Prostate gland (tissue), 2 donors: Measurements from ENCODE around the gene PPP1R8. TPM values are rescaled to one million over a fixed set of nuclear protein-coding genes. Genes with fewer than 3 reads are reported as not detected.

Experiments
- DNase-seq: peaks from one replicate; pipeline ENCODE4 v3.0.0-alpha.2; 2019; ENCODE audit warnings: low spot score
- H3K27ac ChIP-seq, 2 donors: fragments of 200-600 bp; sonication (generic); 2 replicates each; pipeline ENCODE4 v1.5.1; 2017 to 2019
- H3K27me3 ChIP-seq: fragments of 200-600 bp; sonication (generic); replicated peaks from 2 replicates; pipeline ENCODE4 v1.5.1; 2019; ENCODE audit not compliant: insufficient read depth
- H3K36me3 ChIP-seq, 2 donors: fragments of 200-600 bp; sonication (generic); 1 replicate in 1 of 2; 2 replicates in 1 of 2; pipeline versions ENCODE4 v1.5.1 to v1.8.1; 2017 to 2019
- H3K4me1 ChIP-seq: fragments of 200-600 bp; sonication (generic); replicated peaks from 2 replicates; pipeline ENCODE4 v1.5.1; 2019
- H3K4me3 ChIP-seq, 2 donors: fragments of 200-600 bp; sonication (generic); 2 replicates each; pipeline ENCODE4 v1.5.1; 2017 to 2019
- H3K9me3 ChIP-seq: fragments of 200-600 bp; sonication (generic); 2 replicates; pipeline ENCODE4 v1.5.1; 2017
- POLR2A ChIP-seq: fragments of 450-650 bp; IDR thresholded peaks from one replicate; pipeline ENCODE4 v1.6.1; 2016; ENCODE audit warnings: antibody characterized with exemption, mild to moderate bottlenecking
- POLR2AphosphoS5 ChIP-seq: sonication (generic); formaldehyde crosslinking; IDR thresholded peaks from one replicate; pipeline ENCODE4 v1.6.1; 2017; ENCODE audit warnings: antibody characterized with exemption
- WGBS: methylation state at CpG from one replicate; pipeline ENCODE4 v1.1.5; 2018; 5-methylcytosine and 5-hydroxymethylcytosine counted together
- intact Hi-C: fragments of 100-400 bp; cut with DNase I; formaldehyde crosslinking; loops from one replicate; pipeline ENCODE4 v1.14.2; 2022
- small RNA-seq, 2 donors: library from RNA; depleted of rRNA; stranded (forward); fragments of <200 nt; gene quantifications; one replicate each; pipeline ENCODE3, GENCODE V24; 2016
- total RNA-seq, 2 donors: library from RNA; depleted of rRNA; stranded (reverse); fragments of >200 nt; gene quantifications; one replicate each; pipeline ENCODE4 v1.1.0, GENCODE V29; 2016
- TF ChIP-seq, protein P1 (sequence below), 4 experiments: fragments of 200-600 bp in 2 of 4; fragments of 450-650 bp in 2 of 4; sonication (generic) in 2 of 4; IDR thresholded peaks; 1 replicate in 3 of 4; 2 replicates in 1 of 4; pipeline ENCODE4 v1.5.1; 2016 to 2019; ENCODE audit warnings: antibody characterized with exemption in 4 of 4, mild to moderate bottlenecking in 2 of 4, moderate library complexity in 2 of 4

The PPP1R8 gene
- total RNA-seq, 2 donors from 2014 or later: 37.8 to 64.5 TPM

DNA sequence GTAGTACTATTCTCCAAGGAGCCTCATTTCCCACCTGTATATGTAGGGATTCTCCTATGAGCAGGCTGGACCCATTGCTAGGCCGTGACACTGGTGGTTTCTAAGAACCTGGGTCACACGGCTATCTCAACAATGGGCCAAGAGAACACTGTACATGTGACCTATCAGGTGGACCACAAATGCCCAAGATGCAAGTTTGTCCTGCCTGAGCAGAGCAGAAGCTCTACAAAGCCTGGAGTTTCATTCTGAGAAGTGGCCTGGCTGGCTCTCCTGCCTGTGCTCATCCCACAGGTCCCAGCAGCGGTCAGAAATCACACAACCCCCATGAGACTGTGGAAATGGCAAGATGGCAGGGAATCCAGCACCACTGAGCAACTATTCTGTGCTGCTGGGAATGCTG is 58.9 kb downstream of the PPP1R8 start:
- intact Hi-C loops: no loop called here
- Histone ChIP-seq H3K27ac (no peak overlapping the region), H3K27me3 (no peaks in the 10 kb centered on the region), H3K36me3 (peaks cover 0 to 15% of the 10 kb centered on the region in 2 donors), H3K4me3 (no peak overlapping the region), H3K9me3 (no peaks in the 10 kb centered on the region), H3K4me1 (no peaks in the 10 kb centered on the region)
- no peak for DNase-seq
- TF ChIP-seq, protein P1, sequence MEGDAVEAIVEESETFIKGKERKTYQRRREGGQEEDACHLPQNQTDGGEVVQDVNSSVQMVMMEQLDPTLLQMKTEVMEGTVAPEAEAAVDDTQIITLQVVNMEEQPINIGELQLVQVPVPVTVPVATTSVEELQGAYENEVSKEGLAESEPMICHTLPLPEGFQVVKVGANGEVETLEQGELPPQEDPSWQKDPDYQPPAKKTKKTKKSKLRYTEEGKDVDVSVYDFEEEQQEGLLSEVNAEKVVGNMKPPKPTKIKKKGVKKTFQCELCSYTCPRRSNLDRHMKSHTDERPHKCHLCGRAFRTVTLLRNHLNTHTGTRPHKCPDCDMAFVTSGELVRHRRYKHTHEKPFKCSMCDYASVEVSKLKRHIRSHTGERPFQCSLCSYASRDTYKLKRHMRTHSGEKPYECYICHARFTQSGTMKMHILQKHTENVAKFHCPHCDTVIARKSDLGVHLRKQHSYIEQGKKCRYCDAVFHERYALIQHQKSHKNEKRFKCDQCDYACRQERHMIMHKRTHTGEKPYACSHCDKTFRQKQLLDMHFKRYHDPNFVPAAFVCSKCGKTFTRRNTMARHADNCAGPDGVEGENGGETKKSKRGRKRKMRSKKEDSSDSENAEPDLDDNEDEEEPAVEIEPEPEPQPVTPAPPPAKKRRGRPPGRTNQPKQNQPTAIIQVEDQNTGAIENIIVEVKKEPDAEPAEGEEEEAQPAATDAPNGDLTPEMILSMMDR (IDR thresholded peaks at IDR 0.05): no peak
- TF ChIP-seq POLR2AphosphoS5 (no peak), POLR2A (no peak)
- 85% methylated on average over 3 of the region's 3 CpGs for WGBS

DNA sequence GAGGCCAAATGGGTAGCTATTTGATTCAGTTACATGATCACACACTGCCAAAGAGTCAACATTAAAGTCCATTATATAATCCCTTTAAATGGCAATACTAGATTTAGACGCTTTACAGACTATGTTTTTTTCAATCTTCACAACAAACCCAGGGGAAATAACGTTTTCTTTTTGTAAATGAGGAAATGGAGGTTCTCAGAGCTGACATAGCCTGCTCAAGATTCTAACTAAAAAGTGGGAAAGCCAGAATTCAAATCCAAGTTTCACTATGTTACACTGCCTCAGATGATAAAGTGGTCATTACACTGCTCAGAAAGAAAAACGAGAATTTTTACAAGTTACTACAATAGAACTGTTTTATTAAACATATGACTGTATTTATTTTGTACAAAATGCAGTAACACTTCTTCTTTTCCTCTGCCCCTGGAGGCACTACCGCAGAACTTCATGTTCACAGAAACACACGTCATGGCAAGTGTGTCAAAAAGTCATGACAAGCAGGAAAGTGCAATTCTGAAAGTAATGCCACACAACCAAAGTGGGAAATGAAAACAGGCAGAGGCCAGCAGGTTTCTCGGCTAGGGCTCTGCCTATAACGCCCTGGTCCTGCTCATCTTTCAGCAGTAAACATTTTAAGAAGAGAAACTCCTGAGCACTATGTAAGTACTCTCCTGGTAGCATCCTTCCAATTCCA is 60.8 kb downstream of the PPP1R8 start:
- Histone ChIP-seq H3K9me3 (no peaks in the 10 kb centered on the region), H3K4me1 (no peaks in the 10 kb centered on the region), H3K36me3 (peaks cover 3 to 18% of the 10 kb centered on the region in 2 donors), H3K27ac (peak overlapping the region in 1 of 2 donors; percentile 19), H3K27me3 (no peaks in the 10 kb centered on the region), H3K4me3 (no peak overlapping the region)
- TF ChIP-seq, protein P1 (IDR thresholded peaks at IDR 0.05): no peak
- no peak for TF ChIP-seq POLR2AphosphoS5
- TF ChIP-seq POLR2A: no peak
- 71% methylated on average over 7 of the region's 7 CpGs for WGBS
- intact Hi-C loops: no loop called here
- DNase-seq: no peak

DNA sequence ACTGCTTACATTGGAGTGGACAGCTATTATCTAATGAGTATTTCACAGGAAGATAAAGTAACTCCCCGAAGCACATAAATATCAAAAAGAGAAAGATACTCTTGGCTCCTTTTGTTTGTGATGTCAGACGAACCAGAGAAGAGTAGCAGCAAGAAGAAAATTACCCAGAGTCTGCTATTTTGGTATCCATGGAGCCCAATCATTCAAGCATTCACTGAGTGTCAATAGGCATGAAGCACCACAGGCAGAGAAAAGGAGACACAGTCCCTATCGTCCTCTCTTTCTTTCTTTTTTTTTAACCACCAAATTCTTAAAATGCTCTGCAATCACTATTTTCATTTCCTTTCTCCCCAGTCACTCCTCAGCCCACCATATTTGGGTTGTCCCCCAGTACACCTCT is 63.9 kb downstream of the PPP1R8 start:
- Histone ChIP-seq H3K4me3 (no peak overlapping the region), H3K9me3 (no peaks in the 10 kb centered on the region), H3K27me3 (no peaks in the 10 kb centered on the region), H3K4me1 (no peaks in the 10 kb centered on the region), H3K27ac (no peak overlapping the region), H3K36me3 (peaks cover 3 to 18% of the 10 kb centered on the region in 2 donors)
- WGBS: 72% methylated on average over 3 of the region's 3 CpGs
- DNase-seq: no peak
- intact Hi-C loops: no loop called here
- TF ChIP-seq POLR2AphosphoS5: no peak
- TF ChIP-seq, protein P1 (IDR thresholded peaks at IDR 0.05): no peak
- no peak for TF ChIP-seq POLR2A

Small RNAs within 50 kb of the gene (small RNA-seq; reads per million reads assigned to genes)
- gene RNU6-1245P: 0 reads per million in 2 donors
- 7.0 to 15.8 reads per million in 2 donors for gene SCARNA1

Other genes starting within 250 kb of the PPP1R8 start
- gene AHDC1, start 226.6 kb upstream of the PPP1R8 start, total RNA-seq: 10 to 100 TPM; 27.1 to 83.7 TPM
- 10 to 100 TPM in 1 of 2 donors, 1 to 10 TPM in 1; 4.0 to 10.8 TPM for gene FGR, start 195.6 kb upstream of the PPP1R8 start, total RNA-seq
- 100 to 1,000 TPM in 1 of 2 donors, 10 to 100 TPM in 1; 40.4 to 274 TPM for gene IFI6, start 158.6 kb upstream of the PPP1R8 start, total RNA-seq
- 10 to 100 TPM in 1 of 2 donors, 1 to 10 TPM in 1; 7.8 to 18.5 TPM for gene FAM76A, start 104.8 kb upstream of the PPP1R8 start, total RNA-seq
- 10 to 100 TPM; 53.1 to 64.9 TPM for gene STX12, start 57.6 kb upstream of the PPP1R8 start, total RNA-seq
- gene THEMIS2, start 41.8 kb downstream of the PPP1R8 start, total RNA-seq: 100 to 1,000 TPM in 1 of 2 donors, 1 to 10 TPM in 1; 3.6 to 140 TPM
- gene RPA2, start 83.8 kb downstream of the PPP1R8 start, total RNA-seq: 10 to 100 TPM; 52.6 to 60.6 TPM
- gene SMPDL3B, start 104.2 kb downstream of the PPP1R8 start, total RNA-seq: 1 to 10 TPM; 2.0 to 7.7 TPM
- gene XKR8, start 129.2 kb downstream of the PPP1R8 start, total RNA-seq: 10 to 100 TPM in 1 of 2 donors, 1 to 10 TPM in 1; 9.5 to 15.2 TPM